ENCODE measurements around the gene PSMC2. TPM values are rescaled to one million over a fixed set of nuclear protein-coding genes. Genes with fewer than 3 reads are reported as not detected.
A peak's percentile ranks its signal among the peaks of the same experiment; 100 is the strongest.

PSMC2 gene
- total RNA-seq, 1 donor from 2014 or later: 80.5 TPM

DNA sequence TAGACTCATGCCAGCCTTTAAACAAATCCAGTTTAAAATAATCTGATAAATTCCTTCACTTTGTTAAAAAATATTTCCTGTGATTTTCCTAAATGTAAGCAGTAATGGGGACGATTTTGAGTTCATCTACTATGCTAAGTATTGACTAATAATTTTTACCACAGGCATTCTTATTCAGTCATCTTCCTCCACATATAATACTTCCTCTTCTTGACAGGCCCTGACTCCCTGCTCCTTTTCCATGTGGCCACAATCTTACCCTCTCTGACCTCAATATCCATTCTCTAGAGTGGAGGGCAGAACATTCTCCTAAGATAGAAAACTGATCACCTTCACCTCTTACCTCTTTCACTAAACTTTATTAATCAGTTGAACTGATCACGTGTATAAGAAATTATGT is 10.7 kb upstream of the PSMC2 start:
- TF ChIP-seq, protein P1, sequence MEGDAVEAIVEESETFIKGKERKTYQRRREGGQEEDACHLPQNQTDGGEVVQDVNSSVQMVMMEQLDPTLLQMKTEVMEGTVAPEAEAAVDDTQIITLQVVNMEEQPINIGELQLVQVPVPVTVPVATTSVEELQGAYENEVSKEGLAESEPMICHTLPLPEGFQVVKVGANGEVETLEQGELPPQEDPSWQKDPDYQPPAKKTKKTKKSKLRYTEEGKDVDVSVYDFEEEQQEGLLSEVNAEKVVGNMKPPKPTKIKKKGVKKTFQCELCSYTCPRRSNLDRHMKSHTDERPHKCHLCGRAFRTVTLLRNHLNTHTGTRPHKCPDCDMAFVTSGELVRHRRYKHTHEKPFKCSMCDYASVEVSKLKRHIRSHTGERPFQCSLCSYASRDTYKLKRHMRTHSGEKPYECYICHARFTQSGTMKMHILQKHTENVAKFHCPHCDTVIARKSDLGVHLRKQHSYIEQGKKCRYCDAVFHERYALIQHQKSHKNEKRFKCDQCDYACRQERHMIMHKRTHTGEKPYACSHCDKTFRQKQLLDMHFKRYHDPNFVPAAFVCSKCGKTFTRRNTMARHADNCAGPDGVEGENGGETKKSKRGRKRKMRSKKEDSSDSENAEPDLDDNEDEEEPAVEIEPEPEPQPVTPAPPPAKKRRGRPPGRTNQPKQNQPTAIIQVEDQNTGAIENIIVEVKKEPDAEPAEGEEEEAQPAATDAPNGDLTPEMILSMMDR (IDR thresholded peaks at IDR 0.05; ENCODE audit: unreplicated experiment): no peak
- H3K36me3 Mint-ChIP-seq (ENCODE audit: low read depth, unreplicated experiment): peaks cover 42% of the 10 kb centered on the region
- no peak for DNase-seq (ENCODE audit: low spot score)
- peaks cover 17% of the 10 kb centered on the region for H3K4me1 Mint-ChIP-seq (ENCODE audit: unreplicated experiment)
- no peaks in the 10 kb centered on the region for H3K27me3 Mint-ChIP-seq (ENCODE audit: unreplicated experiment)
- H3K27ac Mint-ChIP-seq (ENCODE audit: unreplicated experiment): no peak overlapping the region
- no peaks in the 10 kb centered on the region for H3K9me3 Mint-ChIP-seq (ENCODE audit: unreplicated experiment)
- no peak overlapping the region for H3K4me3 Mint-ChIP-seq (ENCODE audit: unreplicated experiment)

DNA sequence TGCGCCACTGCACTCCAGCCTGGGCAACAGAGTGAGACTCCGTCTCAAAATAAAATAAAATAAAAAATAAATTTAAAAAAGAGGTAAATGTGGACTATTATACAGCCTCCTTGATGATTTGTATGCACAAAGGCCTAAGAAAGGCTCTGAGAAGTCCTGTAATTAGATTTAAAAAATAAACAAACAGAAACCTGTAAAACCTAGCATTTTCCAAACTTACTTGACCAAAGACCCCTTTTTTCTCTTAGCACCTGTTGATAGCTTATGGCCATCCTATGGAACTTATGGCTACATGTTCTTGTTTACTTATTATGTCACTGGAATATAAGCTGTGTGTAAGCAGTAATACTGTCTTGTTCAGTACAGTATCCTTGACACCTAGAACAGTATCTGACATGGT is 8.6 kb upstream of the PSMC2 start:
- DNase-seq (ENCODE audit: low spot score): no peak
- Mint-ChIP-seq H3K27me3 (ENCODE audit: unreplicated experiment) (peaks cover under 1% of the 10 kb centered on the region), H3K9me3 (ENCODE audit: unreplicated experiment) (no peaks in the 10 kb centered on the region), H3K4me3 (ENCODE audit: unreplicated experiment) (peak overlapping the region; percentile 10), H3K36me3 (ENCODE audit: low read depth, unreplicated experiment) (peaks cover 47% of the 10 kb centered on the region), H3K27ac (ENCODE audit: unreplicated experiment) (no peak overlapping the region), H3K4me1 (ENCODE audit: unreplicated experiment) (peaks cover 27% of the 10 kb centered on the region)
- TF ChIP-seq, protein P1 (IDR thresholded peaks at IDR 0.05; ENCODE audit: unreplicated experiment): no peak

DNA sequence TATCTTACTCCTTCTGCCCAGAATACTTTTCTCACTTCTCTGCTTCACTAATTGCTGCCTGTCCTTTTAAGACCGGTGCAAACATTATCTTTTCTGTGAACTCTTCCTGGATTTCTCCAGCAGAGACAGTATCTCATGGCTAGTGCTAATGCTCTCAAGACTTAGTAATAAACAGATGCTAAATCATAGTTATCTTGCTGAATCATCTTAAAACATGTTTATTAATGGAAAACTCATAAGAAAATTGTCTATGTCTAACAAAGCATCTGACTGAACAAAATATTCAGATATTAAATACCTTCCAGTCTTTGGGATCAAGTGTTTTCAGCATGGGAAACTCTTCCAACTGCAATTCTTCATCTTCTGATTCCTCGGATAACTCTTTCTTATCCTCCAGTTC is 6.0 kb upstream of the PSMC2 start:
- Mint-ChIP-seq H3K4me1 (ENCODE audit: unreplicated experiment) (peaks cover 37% of the 10 kb centered on the region), H3K27ac (ENCODE audit: unreplicated experiment) (peak overlapping the region; percentile 82), H3K36me3 (ENCODE audit: low read depth, unreplicated experiment) (peaks cover 51% of the 10 kb centered on the region), H3K27me3 (ENCODE audit: unreplicated experiment) (peaks cover 3% of the 10 kb centered on the region), H3K9me3 (ENCODE audit: unreplicated experiment) (no peaks in the 10 kb centered on the region), H3K4me3 (ENCODE audit: unreplicated experiment) (peak overlapping the region; percentile 83)
- TF ChIP-seq, protein P1 (IDR thresholded peaks at IDR 0.05; ENCODE audit: unreplicated experiment): no peak
- no peak for DNase-seq (ENCODE audit: low spot score)

DNA sequence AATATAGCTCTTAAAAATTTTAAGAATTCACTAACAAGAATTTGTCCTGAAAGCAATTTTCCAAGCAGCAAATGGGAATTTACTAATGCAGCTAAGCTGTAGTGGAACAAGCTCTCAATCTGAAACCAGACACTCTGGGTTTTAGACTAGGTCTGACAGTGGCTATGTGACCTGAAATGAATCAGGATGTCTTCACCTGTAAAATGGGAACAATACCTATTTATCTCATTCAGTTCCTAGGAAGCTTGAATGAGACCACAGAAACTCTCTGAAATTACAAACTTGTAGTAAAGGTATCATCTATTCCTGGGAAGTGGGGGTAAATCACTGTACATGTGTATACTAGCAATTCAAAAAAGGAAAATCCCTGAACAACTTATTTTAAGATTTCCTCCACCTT is 4.1 kb upstream of the PSMC2 start:
- Mint-ChIP-seq H3K27me3 (ENCODE audit: unreplicated experiment) (peaks cover 3% of the 10 kb centered on the region), H3K9me3 (ENCODE audit: unreplicated experiment) (no peaks in the 10 kb centered on the region), H3K4me3 (ENCODE audit: unreplicated experiment) (peak overlapping the region; percentile 99), H3K4me1 (ENCODE audit: unreplicated experiment) (peaks cover 42% of the 10 kb centered on the region), H3K27ac (ENCODE audit: unreplicated experiment) (peak overlapping the region; percentile 95), H3K36me3 (ENCODE audit: low read depth, unreplicated experiment) (peaks cover 37% of the 10 kb centered on the region)
- TF ChIP-seq, protein P1 (IDR thresholded peaks at IDR 0.05; ENCODE audit: unreplicated experiment): no peak
- DNase-seq (ENCODE audit: low spot score): no peak

DNA sequence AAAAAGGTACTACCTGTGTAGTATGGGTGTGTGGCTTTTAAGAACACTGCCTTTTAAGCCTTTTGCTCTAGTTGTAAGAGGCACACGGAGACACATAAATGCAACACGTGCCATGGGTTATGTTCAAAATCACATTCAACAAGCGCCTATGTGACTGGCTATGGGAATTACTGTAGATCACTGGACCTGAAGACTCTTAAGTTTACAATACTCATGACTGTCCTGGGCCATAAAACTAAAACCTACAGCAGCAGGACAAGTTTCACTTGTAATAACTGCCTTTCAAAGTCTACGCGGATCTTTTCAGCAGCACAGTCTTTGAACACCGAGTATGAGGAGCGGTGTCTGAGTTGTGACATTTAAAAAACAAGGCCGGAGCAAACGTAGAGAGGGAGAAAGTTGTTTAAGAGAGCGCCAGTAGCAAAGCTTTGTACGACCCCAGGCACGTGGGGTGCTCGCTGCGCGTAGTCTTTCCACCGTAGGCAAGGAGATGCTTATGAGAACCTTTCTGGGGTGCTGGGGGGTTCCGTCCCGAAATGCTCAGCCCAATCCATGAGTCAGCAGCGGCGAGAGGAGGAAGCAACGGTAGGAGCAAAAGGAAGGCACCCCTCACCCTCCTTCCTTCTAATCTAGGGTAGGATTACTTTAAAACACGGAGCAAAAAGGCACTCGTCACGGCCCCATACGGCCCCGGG is 3.5 kb upstream of the PSMC2 start:
- Mint-ChIP-seq H3K36me3 (ENCODE audit: low read depth, unreplicated experiment) (peaks cover 37% of the 10 kb centered on the region), H3K27me3 (ENCODE audit: unreplicated experiment) (peaks cover 3% of the 10 kb centered on the region), H3K9me3 (ENCODE audit: unreplicated experiment) (no peaks in the 10 kb centered on the region), H3K27ac (ENCODE audit: unreplicated experiment) (peak overlapping the region; percentile 95), H3K4me1 (ENCODE audit: unreplicated experiment) (peaks cover 46% of the 10 kb centered on the region), H3K4me3 (ENCODE audit: unreplicated experiment) (peak overlapping the region; percentile 99)
- TF ChIP-seq, protein P1 (IDR thresholded peaks at IDR 0.05; ENCODE audit: unreplicated experiment): no peak
- no peak for DNase-seq (ENCODE audit: low spot score)

Measured in endothelial cell (in vitro differentiated cells).